ENCODE measurements around the gene RNF19B. TPM values are rescaled to one million over a fixed set of nuclear protein-coding genes. Genes with fewer than 3 reads are reported as not detected.

RNF19B gene
- total and polyA plus RNA-seq, 2 of the 8 experiments (the other 6 are each of a cell fraction or from before 2014, with no cell fraction given) = 9.2 to 11.2 TPM

DNA sequence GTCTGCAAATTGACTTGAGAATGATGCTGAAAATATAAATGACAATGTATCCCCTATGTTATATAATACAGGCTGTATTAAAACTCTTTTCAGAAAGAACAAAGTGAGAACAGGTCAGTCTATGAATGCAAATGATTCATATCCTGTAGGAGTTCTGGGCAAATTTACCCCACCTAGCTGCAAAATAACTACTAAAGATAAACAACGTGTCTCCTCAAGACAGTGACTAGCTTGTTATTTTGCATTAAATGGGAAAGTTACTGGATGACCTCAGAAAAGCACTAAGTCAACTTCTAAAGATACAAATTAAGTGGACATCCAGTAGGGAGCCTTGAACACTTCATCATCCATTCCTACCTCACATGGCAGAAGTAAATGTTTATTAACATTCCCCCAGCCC is 11.1 kb downstream of the RNF19B start (continued):
- TF ChIP-seq EZH2 (IDR thresholded peaks at IDR 0.05; ENCODE audit: low read depth, low read length, severe bottlenecking) = no peak
- TF ChIP-seq POU5F1 (IDR thresholded peaks at IDR 0.05; ENCODE audit: low read depth, low read length) = no peak
